NCI-H774 (cell line): ENCODE measurements around the gene YARS1.

ENCODE experiments used
- DNase-seq: peaks from one replicate; lab custom pipeline; 2025; lab: John Stamatoyannopoulos, UW

YARS1 gene

GRCh38 chr1:32763221-32763620, 53.9 kb downstream of the YARS1 start:
- no peak for DNase-seq

DNA sequence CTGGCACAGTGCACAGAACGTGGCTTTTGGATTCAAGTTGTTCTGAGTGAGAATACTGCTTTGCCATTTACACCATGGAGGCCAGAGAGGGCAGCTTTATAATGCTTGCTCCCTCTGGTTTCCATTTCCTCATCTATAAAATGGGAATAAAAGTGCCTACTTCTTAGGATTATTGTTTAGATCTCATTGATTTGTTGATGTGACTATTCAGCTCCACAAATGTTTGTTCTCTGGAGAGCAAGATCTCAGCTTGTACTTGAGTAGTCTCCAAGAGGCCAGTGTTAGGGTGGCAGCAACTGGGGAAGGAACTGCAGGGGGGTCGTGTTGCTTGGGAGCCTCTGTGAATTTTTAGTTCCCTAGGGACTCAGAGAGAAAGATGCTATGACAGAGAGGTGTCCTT, 55.2 kb downstream of the YARS1 start:
- DNase-seq = no peak

DNA sequence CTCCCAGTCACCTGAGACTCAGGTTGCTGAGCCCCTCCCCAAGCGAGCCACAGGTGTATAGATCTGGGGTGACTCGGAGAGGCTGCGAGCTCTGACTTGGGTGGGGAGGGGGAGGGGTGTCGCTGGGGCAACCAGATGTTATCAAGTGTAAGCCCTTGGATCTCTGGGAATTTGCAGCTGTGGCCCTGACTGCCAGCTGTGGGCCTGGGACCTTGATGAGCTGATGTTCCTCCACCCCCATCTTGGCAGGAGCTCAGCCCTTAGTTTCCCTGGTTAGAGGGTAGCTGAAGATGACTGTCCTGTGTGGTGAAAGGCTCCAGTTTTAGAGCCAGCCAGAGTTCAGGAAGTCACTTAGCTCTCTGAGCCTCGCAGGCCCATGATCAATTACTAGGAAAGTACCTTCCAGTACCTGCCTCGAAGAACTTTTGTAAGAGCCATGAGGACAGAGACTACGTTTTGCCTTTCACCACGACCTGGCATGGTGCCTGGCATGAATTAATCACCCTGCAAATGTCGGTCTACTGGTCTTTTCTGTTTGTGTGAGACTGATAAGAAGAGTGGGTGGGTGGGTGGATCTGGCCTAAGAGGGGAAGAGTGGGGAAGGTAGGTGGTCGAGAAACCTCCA, 55.8 kb downstream of the YARS1 start:
- DNase-seq = peak; percentile 13

DNA sequence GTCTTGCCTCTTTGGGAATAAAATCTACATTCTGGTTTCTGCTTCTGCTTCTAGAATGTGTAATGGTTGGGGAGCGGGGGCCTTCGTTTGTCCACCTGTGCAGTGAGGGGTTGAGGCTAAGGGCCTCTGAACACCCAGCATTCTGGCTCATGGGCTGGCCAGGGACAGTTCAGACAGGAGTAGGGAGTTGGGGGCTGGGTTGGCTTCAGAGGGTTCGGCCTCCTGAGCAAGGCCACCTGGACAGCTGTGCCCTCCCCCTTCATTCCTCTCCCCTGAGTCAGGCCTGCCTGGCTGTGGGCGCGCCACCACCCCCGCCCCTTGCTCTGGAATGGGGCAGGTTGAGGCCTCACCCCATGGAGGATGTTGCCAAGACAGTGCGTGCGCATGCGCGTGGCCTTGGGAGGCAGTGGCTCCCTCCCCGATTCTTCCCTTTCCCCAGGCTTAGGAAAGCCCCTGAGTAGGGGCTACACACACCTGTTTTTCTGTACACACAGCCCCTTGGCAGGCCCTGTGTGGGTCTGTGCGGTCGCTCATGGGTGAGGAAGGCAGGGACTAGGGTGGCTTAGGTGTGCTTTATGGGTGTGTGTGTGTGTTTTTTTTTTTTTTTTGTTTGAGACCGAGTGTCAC, 57.0 kb downstream of the YARS1 start:
- DNase-seq = no peak

DNA sequence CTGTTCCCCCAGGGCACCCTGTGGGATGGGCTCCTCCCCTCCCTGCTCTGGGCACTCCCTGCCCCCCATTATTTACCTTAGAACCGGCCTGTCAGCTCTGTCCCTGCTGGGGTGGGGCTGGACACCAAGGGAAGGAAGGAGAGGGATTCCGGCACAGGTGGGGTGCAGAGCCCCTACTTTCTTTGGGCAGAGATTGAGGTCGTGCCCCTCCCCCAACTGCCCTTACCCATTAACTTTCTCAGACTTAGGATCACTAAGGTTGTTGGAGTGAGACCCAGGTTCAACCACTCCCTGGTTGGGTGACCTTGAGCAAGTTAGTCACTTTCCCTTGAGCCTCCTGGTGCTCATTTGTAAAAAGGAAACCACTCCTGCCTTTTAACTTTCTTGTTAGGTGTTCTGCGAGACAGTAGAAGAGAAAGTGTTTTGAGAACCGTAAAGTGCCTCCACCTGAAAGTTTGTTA, 57.6 kb downstream of the YARS1 start:
- no peak for DNase-seq

GRCh38 chr1:32758795-32759430, 58.2 kb downstream of the YARS1 start:
- DNase-seq = no peak

- no peak for DNase-seq
Observed at GRCh38 chr1:32758177-32758794, 58.9 kb downstream of the YARS1 start.

DNA sequence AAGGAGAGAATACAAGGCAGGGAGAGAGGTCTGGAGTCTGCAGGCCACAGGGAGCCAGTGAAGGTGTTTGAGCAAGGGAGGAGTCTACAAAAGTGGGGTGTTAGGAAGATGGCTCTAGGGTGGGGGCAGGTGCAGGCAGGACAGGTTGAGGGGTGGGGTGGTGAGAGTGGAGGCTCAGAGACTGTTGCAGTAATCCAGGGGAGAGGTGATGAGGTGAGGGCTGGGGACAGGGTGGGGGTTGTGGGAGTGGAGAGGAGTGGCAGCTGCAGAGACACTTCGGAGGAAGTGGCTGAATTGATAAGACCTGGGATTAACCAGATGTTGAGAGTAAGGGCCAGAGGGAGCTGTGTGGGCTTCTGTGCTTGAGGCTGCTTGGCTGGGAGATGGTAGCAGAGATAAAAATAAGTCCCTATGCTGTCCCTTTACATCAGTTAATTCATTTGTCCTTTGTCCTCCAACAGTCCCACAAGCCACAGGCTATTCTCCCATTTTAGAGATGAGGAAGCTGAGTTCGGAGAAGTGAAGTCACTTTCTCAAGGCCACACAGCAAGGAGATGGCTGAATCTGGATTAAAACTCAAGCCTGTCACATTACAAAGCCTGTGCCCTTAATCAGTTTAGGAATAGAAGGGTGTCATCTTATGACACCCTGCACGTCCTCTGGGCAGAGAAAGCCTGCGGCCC, 59.8 kb downstream of the YARS1 start:
- DNase-seq = no peak

GRCh38 chr1:32755810-32756159, 61.4 kb downstream of the YARS1 start:
- DNase-seq = no peak

DNA sequence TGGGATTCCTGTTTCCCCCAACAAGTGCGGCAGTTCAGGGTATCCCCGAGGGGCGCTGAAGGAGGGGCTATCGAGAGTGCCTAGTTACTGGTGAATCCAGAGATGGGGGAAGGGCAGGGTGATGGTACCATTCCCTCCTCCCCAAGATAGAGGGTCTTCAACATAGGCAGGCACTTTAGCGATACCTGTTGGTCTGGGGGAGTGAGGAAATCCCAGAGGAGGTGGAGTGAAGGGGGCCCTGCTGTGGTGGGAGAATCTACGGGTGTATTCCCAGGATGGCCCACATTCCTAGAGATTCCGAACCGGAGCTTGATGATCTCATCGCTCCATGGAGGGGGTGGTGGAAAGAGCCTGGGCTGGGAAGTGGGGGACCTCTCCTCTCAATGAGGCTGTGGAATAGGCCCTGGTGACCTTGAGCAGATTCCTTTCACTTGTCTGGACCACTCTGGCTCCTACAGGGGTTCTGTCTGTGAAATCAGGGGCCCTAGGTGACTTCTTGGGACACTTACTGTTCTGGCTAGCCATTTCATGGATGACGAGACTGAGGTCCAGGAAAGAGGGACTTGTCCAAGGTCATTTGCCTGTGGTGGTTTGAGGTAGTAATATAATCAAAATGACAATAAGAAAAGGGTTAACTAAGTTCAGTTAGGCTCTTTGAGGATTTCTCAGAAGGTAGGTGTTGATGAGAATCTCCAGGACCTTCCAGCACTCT, 61.9 kb downstream of the YARS1 start:
- no peak for DNase-seq

- DNase-seq = no peak
Observed at GRCh38 chr1:32754317-32755097, 62.7 kb downstream of the YARS1 start.

GRCh38 chr1:32753532-32754316, 63.4 kb downstream of the YARS1 start:
- peak; percentile 91 for DNase-seq

DNA sequence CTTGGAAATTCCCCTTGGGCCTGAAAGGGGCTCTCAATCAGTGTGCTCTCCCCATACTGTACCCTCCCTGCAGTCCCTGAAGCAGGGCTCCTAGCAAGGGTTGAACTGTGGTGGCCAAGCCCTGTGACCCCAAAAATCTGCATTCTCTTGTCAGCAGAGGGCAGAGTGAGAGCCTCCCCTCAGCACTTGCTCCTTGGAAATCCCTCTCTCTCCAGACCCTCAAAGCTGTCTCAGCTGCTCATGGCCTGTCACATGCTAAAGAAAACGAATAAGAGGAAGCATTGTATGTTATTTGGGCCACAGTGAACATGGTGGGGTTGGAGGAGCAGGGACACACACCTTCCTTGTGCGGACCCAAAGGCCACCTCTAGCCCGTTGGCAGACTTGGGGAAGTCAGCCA, 67.4 kb downstream of the YARS1 start:
- no peak for DNase-seq

GRCh38 chr1:32749332-32749731, 67.8 kb downstream of the YARS1 start:
- DNase-seq = no peak

- no peak for DNase-seq
Observed at GRCh38 chr1:32748926-32749325, 68.2 kb downstream of the YARS1 start.

DNA sequence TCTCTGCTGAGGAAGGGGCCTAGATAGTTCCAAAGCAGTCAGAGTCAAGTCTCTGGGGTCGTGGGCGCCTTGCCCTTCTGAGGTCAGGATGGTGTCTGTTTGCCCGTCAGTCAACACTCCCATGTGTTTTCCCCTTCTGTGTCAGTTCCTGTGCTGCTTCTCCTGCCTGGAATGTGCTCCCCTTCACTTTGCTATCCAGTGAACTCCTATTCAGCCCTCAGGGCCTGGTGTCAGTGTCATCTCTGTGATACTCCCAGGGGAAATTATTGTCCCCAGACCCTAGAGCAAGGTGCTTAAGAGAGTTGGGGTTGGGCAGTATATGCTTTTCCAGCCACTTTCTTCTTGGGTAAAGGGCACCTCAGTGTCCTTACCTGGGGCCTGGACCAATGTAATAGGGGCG, 68.8 kb downstream of the YARS1 start:
- no peak for DNase-seq

DNA sequence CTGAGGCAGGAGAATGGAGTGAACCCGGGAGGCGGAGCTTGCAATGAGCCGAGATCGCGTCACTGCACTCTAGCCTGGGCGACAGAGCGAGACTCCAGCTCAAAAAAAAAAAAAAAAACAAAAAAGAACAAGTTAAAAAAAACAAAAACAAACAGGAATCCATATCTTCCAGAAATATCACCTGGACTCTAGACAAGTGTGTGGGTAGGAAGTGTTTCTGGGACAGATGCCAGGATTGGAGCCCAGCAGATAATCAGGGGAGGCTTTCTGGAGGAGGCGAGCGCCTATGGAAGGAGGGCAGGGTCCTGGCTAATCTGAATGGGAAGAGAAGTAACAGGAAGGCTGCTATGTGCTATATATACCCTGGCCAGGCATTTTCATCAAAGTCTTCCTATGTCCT, 71.0 kb downstream of the YARS1 start:
- no peak for DNase-seq

DNA sequence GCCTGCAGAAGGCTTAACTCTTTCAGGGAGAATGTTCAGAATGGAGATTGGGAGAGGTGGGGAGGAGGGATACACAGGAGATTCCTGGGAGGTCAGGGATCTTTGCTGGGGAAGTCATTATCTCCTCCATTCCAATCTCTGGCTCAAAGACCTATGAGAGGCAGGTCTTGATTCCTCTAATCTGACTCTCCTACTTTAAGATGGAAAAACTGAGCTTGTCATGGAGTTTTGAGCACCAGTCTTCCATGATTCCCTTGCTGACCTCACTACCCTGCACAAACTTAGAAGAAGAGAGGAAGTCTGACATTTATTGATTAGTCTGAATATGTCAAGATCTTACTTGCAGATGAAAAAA, 73.1 kb downstream of the YARS1 start:
- DNase-seq = no peak

DNA sequence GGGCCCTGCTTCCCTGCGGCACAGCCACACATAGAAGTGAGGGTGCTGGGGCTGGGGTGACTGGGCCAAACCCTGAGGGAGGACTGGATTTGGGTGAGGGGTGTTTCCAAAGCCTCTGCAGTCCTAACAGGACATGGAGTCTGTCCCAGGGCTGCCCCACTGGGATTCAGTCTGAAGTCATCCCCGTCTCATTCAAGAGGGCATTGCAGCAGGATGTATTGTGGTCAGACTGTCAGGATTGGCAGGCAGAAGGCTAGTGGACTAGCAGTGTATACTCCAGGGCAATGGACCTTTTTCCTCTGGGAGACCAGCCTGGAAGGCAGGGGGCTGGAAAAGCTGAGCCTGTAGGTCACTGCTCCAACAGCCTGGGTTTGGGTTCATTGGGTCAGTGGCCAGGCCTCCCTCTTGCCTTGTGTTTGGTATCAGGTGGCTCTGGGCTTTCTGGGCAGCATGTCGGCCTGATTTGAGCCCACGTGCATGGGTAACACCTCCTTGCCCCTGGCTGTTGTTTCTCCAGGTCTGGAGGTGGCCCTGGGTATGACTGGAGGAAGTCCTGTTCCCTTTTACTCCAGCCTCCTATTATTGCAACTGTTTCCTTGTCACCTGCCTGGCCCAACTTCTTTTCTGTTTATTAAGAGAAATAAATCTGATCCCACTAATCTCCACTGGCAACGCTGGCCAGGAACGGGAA, 73.6 kb downstream of the YARS1 start:
- no peak for DNase-seq

DNA sequence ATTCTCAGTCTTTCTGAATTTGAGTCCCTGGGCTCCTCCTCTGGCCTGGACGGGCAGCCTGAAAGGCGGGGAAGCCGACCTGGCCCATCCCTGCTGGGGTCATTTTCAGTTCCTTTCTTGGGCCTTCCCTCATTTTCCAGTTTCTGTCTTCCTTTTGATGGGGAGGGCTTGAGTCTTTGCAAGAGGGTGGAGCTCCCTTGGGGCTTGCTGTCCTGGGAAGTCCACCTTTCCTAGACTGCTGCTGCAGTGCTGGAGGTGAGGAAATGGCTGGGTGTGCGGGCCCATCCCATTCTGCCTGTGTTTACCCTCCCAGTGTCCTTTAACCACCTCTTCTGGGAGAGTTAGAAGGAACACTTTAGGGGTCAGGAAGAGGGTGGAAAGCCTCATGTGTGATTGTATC, 74.2 kb downstream of the YARS1 start:
- DNase-seq = no peak
